ENCODE results near the gene AKAP3.

Gene AKAP3

DNA sequence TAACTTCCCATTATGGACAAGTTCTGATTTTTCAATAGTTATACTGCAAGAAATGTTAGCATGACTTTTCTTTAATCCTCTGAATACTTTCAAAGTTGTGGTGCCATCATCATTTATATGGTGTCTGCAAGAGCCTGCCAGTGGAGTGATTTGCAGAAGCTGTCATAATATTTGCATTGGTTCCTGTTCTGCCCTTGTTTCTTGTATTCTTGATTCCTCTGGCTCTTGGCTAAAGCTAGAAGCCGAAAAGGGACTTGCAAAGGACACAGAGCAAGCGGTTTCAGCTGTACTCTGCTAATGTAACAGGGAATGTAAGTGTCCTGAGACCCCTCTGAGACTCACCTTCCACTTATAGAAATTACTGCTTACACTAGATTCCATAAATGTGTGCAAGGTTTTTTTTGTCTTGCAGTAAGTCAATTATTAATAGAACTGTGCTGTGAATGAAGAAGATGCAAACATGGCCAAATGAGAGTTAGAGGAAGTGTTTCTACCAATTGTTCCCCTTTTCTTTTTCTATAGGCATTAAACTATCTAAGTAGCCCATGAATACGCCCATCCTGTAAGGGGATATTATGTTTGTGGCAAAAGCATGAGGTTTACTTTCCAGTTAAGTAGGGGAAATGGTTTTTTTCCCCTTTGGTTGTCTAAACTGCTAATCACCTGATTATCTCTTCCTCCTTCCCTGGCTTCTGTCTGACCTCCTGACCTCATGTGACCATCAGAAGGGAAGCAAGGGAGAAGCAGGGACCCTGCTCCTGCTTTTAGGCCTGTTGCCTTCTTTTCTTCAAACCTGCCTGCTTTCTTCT, 81.6 kb downstream of the AKAP3 start:
- Histone ChIP-seq H3K9me2 (replicated peaks; ENCODE audit: insufficient read depth, low read length) (no peaks in the 10 kb centered on the region), H3K9me3 (ENCODE audit: insufficient read depth, low read length) (no peaks in the 10 kb centered on the region), H3K27ac (ENCODE audit: low read depth, low read length) (peak overlapping the region; percentile 67), H3K36me3 (ENCODE audit: low read length) (no peaks in the 10 kb centered on the region), H3K4me3 (ENCODE audit: insufficient read depth, low read length, poor library complexity, severe bottlenecking) (no peak overlapping the region), H3K9ac (ENCODE audit: low read length) (no peak overlapping the region), H3F3A (ENCODE audit: insufficient read depth) (peaks cover 10% of the 10 kb centered on the region), H3K79me2 (ENCODE audit: insufficient read depth, low read length) (no peaks in the 10 kb centered on the region), H3K4me2 (ENCODE audit: low read depth, low read length, poor library complexity, severe bottlenecking) (peak overlapping the region; percentile 45), H3K27me3 (ENCODE audit: low read length) (no peaks in the 10 kb centered on the region), H4K20me1 (ENCODE audit: low read depth, low read length) (no peaks in the 10 kb centered on the region), H2AFZ (ENCODE audit: low read depth, low read length, severe bottlenecking) (no peak overlapping the region)
- TF ChIP-seq EZH2phosphoT487 (conservative IDR thresholded peaks at IDR 0.05; ENCODE audit: low read length) = no peak
- TF ChIP-seq, protein P1, sequence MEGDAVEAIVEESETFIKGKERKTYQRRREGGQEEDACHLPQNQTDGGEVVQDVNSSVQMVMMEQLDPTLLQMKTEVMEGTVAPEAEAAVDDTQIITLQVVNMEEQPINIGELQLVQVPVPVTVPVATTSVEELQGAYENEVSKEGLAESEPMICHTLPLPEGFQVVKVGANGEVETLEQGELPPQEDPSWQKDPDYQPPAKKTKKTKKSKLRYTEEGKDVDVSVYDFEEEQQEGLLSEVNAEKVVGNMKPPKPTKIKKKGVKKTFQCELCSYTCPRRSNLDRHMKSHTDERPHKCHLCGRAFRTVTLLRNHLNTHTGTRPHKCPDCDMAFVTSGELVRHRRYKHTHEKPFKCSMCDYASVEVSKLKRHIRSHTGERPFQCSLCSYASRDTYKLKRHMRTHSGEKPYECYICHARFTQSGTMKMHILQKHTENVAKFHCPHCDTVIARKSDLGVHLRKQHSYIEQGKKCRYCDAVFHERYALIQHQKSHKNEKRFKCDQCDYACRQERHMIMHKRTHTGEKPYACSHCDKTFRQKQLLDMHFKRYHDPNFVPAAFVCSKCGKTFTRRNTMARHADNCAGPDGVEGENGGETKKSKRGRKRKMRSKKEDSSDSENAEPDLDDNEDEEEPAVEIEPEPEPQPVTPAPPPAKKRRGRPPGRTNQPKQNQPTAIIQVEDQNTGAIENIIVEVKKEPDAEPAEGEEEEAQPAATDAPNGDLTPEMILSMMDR (IDR thresholded peaks at IDR 0.05; ENCODE audit: insufficient read depth, low read length, poor library complexity, severe bottlenecking) = no peak

- Histone ChIP-seq H3K9me2 (replicated peaks; ENCODE audit: insufficient read depth, low read length) (no peaks in the 10 kb centered on the region), H3K27ac (ENCODE audit: low read depth, low read length) (peak overlapping the region; percentile 67), H3F3A (ENCODE audit: insufficient read depth) (peaks cover 10% of the 10 kb centered on the region), H3K4me3 (ENCODE audit: insufficient read depth, low read length, poor library complexity, severe bottlenecking) (no peak overlapping the region), H3K27me3 (ENCODE audit: low read length) (no peaks in the 10 kb centered on the region), H3K9ac (ENCODE audit: low read length) (no peak overlapping the region), H2AFZ (ENCODE audit: low read depth, low read length, severe bottlenecking) (no peak overlapping the region), H3K36me3 (ENCODE audit: low read length) (no peaks in the 10 kb centered on the region), H3K79me2 (ENCODE audit: insufficient read depth, low read length) (no peaks in the 10 kb centered on the region), H3K4me2 (ENCODE audit: low read depth, low read length, poor library complexity, severe bottlenecking) (peak overlapping the region; percentile 45), H3K9me3 (ENCODE audit: insufficient read depth, low read length) (no peaks in the 10 kb centered on the region), H4K20me1 (ENCODE audit: low read depth, low read length) (no peaks in the 10 kb centered on the region)
- TF ChIP-seq, protein P1 (IDR thresholded peaks at IDR 0.05; ENCODE audit: insufficient read depth, low read length, poor library complexity, severe bottlenecking) = no peak
- no peak for TF ChIP-seq EZH2phosphoT487 (conservative IDR thresholded peaks at IDR 0.05; ENCODE audit: low read length)
Observed at GRCh38 chr12:4566474-4566873, 82.4 kb downstream of the AKAP3 start.
